Panc1 (cell line): Measurements from ENCODE around the gene ARAF.

Source experiments
- CTCF ChIP-seq: fragments of 450-650 bp; IDR thresholded peaks from 2 replicates; pipeline ENCODE4 v1.5.1; 2017; ENCODE audit warnings: mild to moderate bottlenecking
- POLR2AphosphoS5 ChIP-seq: IDR thresholded peaks from 2 replicates; pipeline ENCODE4 v1.6.1; 2012; ENCODE audit warnings: mild to moderate bottlenecking, low read depth, low read length, moderate library complexity
- REST ChIP-seq, 2 experiments: IDR thresholded peaks; 2 replicates each; pipeline ENCODE4 v1.6.1; 2011 to 2012; ENCODE audit warnings: low read depth in 2 of 2, control low read depth in 1 of 2, low read length in 1 of 2, mild to moderate bottlenecking in 1 of 2, moderate library complexity in 1 of 2; ENCODE audit not compliant: insufficient read depth in 1 of 2
- SIN3A ChIP-seq: IDR thresholded peaks from 2 replicates; pipeline ENCODE4 v1.6.1; 2012; ENCODE audit warnings: low read depth, mild to moderate bottlenecking, low read length, moderate library complexity, borderline replicate concordance; ENCODE audit not compliant: insufficient read depth
- TCF7L2 ChIP-seq: IDR thresholded peaks from 2 replicates; pipeline ENCODE4 v1.6.1; 2011; ENCODE audit warnings: mild to moderate bottlenecking, low read depth, low read length, inconsistent platforms

- TF ChIP-seq CTCF, result no peak
- TF ChIP-seq POLR2AphosphoS5, result no peak
- no peak for TF ChIP-seq SIN3A
- no peak for TF ChIP-seq TCF7L2
- no peak for TF ChIP-seq REST (IDR thresholded peaks at IDR 0.05; ENCODE audit: insufficient read depth in 1 of 2, low read depth in 2 of 2, low read length in 1 of 2)
Measured at GRCh38 chrX:47560179-47560933, 649 bp upstream of the ARAF start.
